ENCODE measurements around the gene CCBE1. TPM values are rescaled to one million over a fixed set of nuclear protein-coding genes. Genes with fewer than 3 reads are reported as not detected.

Gene CCBE1
- total and polyA plus RNA-seq, 12 donors = 0.24 to 10.3 (median 1.3) TPM

GRCh38 chr18:59563176-59563785, 133.9 kb downstream of the CCBE1 start:
- no peaks in the 10 kb centered on the region for H3K9me3 ChIP-seq
- H3K4me1 ChIP-seq = peaks cover 0 to 22% (median 0%) of the 10 kb centered on the region in 9 donors
- ATAC-seq (no peak), DNase-seq (no peak)
- no peaks in the 10 kb centered on the region for H3K36me3 ChIP-seq
- intact Hi-C loops (cut with DNase I) = loop anchor here in 2 of 10 donors (10.0 kb wide), 2 partner anchors 62 to 132 kb away; partner anchors contain the start of gene CCBE1 (in 1 of the 2)
- H3K27ac ChIP-seq = no peak overlapping the region
- H3K27me3 ChIP-seq = no peaks in the 10 kb centered on the region
- H3K4me3 ChIP-seq = no peak overlapping the region
- 89 to 91% methylated on average over 3 of the region's 3 CpGs for WGBS, 2 donors
- TF ChIP-seq, protein P1, sequence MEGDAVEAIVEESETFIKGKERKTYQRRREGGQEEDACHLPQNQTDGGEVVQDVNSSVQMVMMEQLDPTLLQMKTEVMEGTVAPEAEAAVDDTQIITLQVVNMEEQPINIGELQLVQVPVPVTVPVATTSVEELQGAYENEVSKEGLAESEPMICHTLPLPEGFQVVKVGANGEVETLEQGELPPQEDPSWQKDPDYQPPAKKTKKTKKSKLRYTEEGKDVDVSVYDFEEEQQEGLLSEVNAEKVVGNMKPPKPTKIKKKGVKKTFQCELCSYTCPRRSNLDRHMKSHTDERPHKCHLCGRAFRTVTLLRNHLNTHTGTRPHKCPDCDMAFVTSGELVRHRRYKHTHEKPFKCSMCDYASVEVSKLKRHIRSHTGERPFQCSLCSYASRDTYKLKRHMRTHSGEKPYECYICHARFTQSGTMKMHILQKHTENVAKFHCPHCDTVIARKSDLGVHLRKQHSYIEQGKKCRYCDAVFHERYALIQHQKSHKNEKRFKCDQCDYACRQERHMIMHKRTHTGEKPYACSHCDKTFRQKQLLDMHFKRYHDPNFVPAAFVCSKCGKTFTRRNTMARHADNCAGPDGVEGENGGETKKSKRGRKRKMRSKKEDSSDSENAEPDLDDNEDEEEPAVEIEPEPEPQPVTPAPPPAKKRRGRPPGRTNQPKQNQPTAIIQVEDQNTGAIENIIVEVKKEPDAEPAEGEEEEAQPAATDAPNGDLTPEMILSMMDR (IDR thresholded peaks at IDR 0.05) = no peak

DNA sequence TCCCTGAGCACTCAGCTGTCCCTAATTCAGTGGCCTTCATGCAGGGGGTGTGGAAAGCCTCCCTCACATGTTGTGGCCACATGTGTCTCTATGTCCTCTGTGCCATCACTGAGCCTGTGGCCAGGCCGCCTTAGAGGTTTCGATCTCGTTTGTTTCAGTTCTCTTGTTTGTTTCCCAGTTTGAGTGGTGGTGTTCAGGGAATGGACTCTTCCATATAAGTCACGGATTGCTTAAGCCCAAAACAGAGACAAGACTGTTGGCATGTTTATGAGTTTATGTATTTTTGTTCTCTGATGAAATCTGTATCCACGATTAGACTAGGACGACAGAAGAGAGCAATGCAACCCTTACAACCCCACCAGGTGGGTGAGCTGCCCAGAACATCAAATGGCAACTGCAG, 134.5 kb downstream of the CCBE1 start:
- TF ChIP-seq, protein P1 (IDR thresholded peaks at IDR 0.05) = no peak
- intact Hi-C loops (cut with DNase I) = loop anchor here in 2 of 10 donors (10.0 kb wide), 2 partner anchors 62 to 132 kb away; partner anchors contain the start of gene CCBE1 (in 1 of the 2)
- DNase-seq (no peak), ATAC-seq (no peak)
- Histone ChIP-seq H3K27ac (no peak overlapping the region), H3K36me3 (no peaks in the 10 kb centered on the region), H3K4me1 (peaks cover 0 to 18% (median 0%) of the 10 kb centered on the region in 9 donors), H3K9me3 (no peaks in the 10 kb centered on the region), H3K27me3 (no peaks in the 10 kb centered on the region), H3K4me3 (no peak overlapping the region)
- 74 to 77% methylated on average over 6 of the region's 6 CpGs for WGBS, 2 donors

GRCh38 chr18:59561612-59562011, 135.6 kb downstream of the CCBE1 start:
- Histone ChIP-seq H3K9me3 (no peaks in the 10 kb centered on the region), H3K4me3 (no peak overlapping the region), H3K27me3 (no peaks in the 10 kb centered on the region), H3K4me1 (peaks cover 0 to 11% (median 0%) of the 10 kb centered on the region in 9 donors), H3K36me3 (no peaks in the 10 kb centered on the region), H3K27ac (no peak overlapping the region)
- 77 to 91% methylated on average over 5 of the region's 5 CpGs for WGBS, 2 donors
- TF ChIP-seq, protein P1 (IDR thresholded peaks at IDR 0.05) = no peak
- intact Hi-C loops (cut with DNase I) = loop anchor here in 2 of 10 donors (10.0 kb wide), 2 partner anchors 63 to 133 kb away; partner anchors contain the start of gene CCBE1 (in 1 of the 2)
- DNase-seq = no peak
- ATAC-seq = no peak

DNA sequence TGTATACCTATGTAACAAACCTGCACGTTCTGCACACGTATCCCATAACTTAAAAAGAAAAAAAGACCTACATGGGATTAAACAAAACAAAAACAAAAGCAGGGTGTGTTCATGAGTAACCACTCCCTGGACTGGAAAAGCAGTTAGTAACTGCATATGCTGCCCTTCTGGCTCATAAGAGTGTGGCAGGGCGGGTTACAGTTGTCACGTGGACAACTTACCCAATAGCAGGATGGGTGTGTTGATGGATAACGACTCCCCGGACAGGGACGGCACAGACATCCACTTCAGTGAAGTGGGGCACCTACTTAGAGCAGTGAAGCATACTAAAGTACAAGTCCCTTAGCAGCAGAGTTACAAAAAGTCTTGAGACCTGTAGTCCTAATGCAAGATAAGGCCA, 136.7 kb downstream of the CCBE1 start:
- intact Hi-C loops (cut with DNase I) = loop anchor here in 2 of 10 donors (10.0 kb wide), 2 partner anchors 64 to 134 kb away; partner anchors contain the start of gene CCBE1 (in 1 of the 2)
- Histone ChIP-seq H3K27me3 (no peaks in the 10 kb centered on the region), H3K27ac (no peak overlapping the region), H3K9me3 (no peaks in the 10 kb centered on the region), H3K36me3 (no peaks in the 10 kb centered on the region), H3K4me3 (no peak overlapping the region), H3K4me1 (peaks cover 0 to 22% (median 0%) of the 10 kb centered on the region in 9 donors)
- TF ChIP-seq, protein P1 (IDR thresholded peaks at IDR 0.05) = no peak
- 79 to 82% methylated on average over 7 of the region's 7 CpGs for WGBS, 2 donors
- ATAC-seq (no peak), DNase-seq (no peak)
